ENCODE results near the gene NHLRC4. TPM values are rescaled to one million over a fixed set of nuclear protein-coding genes. Genes with fewer than 3 reads are reported as not detected.

Gene NHLRC4
- total RNA-seq, 4 donors from 2014 or later: 0.09 to 0.95 (median 0.59) TPM; not detected in 1

DNA sequence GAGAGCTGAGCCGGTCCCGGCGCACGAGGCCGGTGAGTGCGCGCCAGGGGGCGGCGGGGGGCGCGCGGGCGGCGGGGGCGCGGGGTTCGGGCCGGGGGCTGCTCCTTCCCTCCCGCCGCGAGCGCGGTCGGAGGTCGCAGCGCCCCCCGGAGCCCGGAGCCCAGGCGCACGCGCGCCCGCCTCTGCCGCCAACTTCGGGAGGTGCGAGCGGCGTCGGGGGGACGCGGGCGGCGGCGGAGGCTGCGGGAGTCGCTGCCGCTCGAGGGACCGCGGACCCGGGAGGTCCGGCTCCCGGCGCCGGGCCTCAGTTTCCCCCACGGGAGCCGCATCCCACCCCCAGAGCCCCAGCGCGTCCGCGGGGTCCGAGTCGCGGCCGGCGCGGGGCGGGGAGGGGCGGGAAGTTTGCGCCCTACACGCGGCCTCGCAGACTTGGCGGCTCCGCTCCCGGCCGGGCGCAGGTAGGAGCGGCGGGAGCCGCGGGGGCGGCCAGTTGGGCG lies 6.6 kb upstream of the NHLRC4 start, which contains the start of gene PRR35:
Gene PRR35, plus strand, starts transcription at position 191 of the 497 bp plus-strand sequence. CDS start 2,901 bp downstream, outside the sequence.
- H3K27ac ChIP-seq: no peak within 1 kb of the TSS
- intact Hi-C loops (cut with DNase I): no loop called here
- no peak for DNase-seq
- H3K4me1 ChIP-seq: peaks cover 7 to 32% (median 13%) of the 10 kb centered on the region in 3 donors
- no CpG with 5 or more reads among the region's 84 CpGs for WGBS, 2 donors
- peak within 1 kb of the TSS in 2 of 4 donors; percentile 30 to 53 for H3K4me3 ChIP-seq
- H3K9me3 ChIP-seq: no peaks in the 10 kb centered on the region
- peaks cover 13 to 83% (median 21%) of the 10 kb centered on the region in 4 donors for H3K27me3 ChIP-seq
- TF ChIP-seq POLR2A (IDR thresholded peaks at IDR 0.05): no peak
- TF ChIP-seq, protein P1, sequence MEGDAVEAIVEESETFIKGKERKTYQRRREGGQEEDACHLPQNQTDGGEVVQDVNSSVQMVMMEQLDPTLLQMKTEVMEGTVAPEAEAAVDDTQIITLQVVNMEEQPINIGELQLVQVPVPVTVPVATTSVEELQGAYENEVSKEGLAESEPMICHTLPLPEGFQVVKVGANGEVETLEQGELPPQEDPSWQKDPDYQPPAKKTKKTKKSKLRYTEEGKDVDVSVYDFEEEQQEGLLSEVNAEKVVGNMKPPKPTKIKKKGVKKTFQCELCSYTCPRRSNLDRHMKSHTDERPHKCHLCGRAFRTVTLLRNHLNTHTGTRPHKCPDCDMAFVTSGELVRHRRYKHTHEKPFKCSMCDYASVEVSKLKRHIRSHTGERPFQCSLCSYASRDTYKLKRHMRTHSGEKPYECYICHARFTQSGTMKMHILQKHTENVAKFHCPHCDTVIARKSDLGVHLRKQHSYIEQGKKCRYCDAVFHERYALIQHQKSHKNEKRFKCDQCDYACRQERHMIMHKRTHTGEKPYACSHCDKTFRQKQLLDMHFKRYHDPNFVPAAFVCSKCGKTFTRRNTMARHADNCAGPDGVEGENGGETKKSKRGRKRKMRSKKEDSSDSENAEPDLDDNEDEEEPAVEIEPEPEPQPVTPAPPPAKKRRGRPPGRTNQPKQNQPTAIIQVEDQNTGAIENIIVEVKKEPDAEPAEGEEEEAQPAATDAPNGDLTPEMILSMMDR (IDR thresholded peaks at IDR 0.05): no peak
- no peaks in the 10 kb centered on the region for H3K36me3 ChIP-seq

DNA sequence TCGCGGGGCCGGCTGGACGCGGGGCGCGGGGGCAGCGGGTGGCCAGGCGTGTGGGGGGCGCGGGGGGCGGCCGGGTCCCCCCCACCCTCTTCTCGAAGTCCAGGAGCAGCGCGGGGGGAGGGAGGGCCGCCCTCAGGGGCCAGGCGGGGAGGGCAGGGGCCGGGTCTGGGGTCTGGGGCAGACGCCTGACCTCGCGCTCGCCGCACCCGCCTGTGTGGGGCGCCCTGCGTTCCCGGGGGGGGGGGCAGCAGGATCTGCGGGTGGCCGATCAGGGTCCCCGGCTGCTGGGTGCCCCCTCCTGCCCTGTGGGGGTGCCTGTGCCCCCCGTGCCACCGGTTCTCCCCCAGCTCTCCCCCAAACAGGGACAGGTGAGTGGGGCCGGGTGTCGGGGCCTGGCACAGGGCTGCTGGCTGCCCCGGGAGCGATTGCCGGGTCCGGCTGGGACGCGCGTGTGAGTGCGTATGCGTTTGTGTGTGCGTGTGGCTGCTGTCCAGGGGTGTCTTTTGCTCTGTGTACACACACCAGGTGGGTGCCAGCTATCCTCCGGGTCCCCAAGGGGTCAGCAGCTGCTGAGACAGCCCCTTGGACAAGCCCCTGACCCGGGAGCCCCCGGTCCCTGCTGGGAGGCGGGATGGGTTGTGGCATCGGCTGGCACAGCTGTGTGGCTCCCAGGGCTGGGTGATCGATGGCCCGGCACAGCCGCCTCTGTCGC lies 5.9 kb upstream of the NHLRC4 start:
- Histone ChIP-seq H3K4me3 (peak overlapping the region in 2 of 4 donors; percentile 30 to 53), H3K27me3 (peaks cover 13 to 87% (median 21%) of the 10 kb centered on the region in 4 donors)
- WGBS, 2 donors: 49% methylated on average over 10 of the region's 54 CpGs; no CpG with 5 or more reads in 1 of the 2 donors

DNA sequence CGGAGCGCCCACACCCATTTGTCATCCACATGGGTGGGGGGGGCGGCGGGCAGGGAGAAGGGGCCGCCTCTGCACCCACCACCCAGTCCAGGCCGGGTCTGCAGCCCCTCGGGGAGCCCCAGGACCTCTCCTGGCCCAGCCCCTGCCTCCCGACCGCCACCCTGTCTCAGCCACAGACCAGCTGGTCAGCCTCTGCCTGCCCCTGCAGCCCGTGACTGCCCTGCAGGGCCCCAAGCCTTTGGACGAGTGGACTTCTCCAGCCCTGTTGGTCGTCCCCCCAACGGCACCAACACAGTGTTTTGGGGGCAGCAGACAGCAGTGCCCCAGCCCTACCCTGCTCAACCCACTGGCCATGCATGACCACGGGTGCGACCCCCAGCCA lies 5.4 kb upstream of the NHLRC4 start:
- Histone ChIP-seq H3K4me3 (no peak overlapping the region), H3K27ac (no peak overlapping the region), H3K27me3 (peaks cover 13 to 87% (median 21%) of the 10 kb centered on the region in 4 donors), H3K4me1 (peaks cover 11 to 39% (median 13%) of the 10 kb centered on the region in 3 donors), H3K36me3 (no peaks in the 10 kb centered on the region), H3K9me3 (no peaks in the 10 kb centered on the region)
- intact Hi-C loops (cut with DNase I): no loop called here
- DNase-seq: no peak
- TF ChIP-seq, protein P1 (IDR thresholded peaks at IDR 0.05): no peak
- no peak for TF ChIP-seq POLR2A (IDR thresholded peaks at IDR 0.05)
- WGBS, 2 donors: no CpG with 5 or more reads among the region's 15 CpGs

More for the DNA sequence above, 5.9 kb upstream of the NHLRC4 start:
- Histone ChIP-seq H3K27ac (no peak overlapping the region), H3K36me3 (no peaks in the 10 kb centered on the region), H3K9me3 (no peaks in the 10 kb centered on the region), H3K4me1 (peaks cover 6 to 34% (median 13%) of the 10 kb centered on the region in 3 donors)
- intact Hi-C loops (cut with DNase I): no loop called here
- DNase-seq: no peak
- TF ChIP-seq, protein P1 (IDR thresholded peaks at IDR 0.05): no peak
- no peak for TF ChIP-seq POLR2A (IDR thresholded peaks at IDR 0.05)

DNA sequence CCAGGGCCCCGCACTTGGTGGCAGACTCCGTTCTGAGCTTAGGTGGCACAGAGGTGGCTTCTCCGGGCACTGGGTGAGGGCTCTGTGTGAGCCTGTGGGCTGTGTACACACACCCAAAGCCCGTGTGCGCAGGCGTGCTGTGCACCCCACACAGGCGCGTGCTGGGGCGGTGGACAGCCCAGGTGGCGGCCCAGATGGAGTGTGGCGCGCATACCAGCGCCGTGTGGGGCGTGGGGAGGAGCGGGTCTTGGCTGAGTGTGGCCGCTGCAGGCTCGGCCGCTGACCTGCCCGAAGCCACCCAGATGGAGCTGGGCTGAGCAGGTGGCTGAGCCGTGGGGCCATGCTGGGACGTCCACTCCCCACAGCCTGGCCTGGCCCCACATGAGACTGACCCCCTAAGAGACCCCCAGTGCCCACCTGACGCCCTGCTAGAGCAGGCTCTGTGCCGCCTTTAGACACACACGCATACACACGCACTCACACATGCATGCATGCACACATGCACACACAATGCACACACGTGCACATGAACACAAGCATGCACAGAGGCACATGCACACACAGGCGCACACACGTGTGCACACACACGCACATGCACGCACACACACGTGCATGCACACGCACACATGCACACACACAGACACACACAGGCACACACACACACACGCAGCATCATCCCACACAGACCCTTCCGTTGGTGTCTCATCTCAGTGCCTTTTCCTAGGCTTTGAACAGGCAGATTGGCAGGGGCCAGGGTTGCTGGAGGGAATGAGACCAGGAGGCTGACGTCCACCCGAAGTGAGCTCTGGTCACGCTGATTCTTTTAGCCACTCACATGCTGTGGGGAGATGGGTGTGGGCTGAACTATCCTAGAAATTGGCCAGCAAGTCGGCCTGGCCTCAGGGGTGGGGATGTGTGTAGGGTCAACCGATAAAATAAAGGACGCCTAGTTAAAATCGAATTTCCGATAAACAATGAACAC lies 4.6 kb upstream of the NHLRC4 start:
- Histone ChIP-seq H3K27ac (no peak overlapping the region), H3K4me3 (no peak overlapping the region), H3K36me3 (no peaks in the 10 kb centered on the region), H3K4me1 (peaks cover 19 to 48% (median 21%) of the 10 kb centered on the region in 3 donors), H3K9me3 (no peaks in the 10 kb centered on the region), H3K27me3 (peaks cover 13 to 84% (median 21%) of the 10 kb centered on the region in 4 donors)
- 66 to 83% methylated on average over 10 to 16 of the region's 43 CpGs for WGBS, 2 donors
- intact Hi-C loops (cut with DNase I): no loop called here
- TF ChIP-seq, protein P1 (IDR thresholded peaks at IDR 0.05): no peak
- TF ChIP-seq POLR2A (IDR thresholded peaks at IDR 0.05): no peak
- DNase-seq: no peak
